Measurements from ENCODE around the gene OMA1. TPM values are rescaled to one million over a fixed set of nuclear protein-coding genes. Genes with fewer than 3 reads are reported as not detected.
A peak's percentile ranks its signal among the peaks of the same experiment; 100 is the strongest.

Gene OMA1
- total RNA-seq, 3 donors from 2014 or later (not counting 1 experiment from before 2014, with no cell fraction given), result 27.2 to 41.1 (median 31.2) TPM

- no peak overlapping the region for H3K27ac ChIP-seq (ENCODE audit: low read length)
- intact Hi-C loops (cut with micrococcal nuclease), result no loop called here
- Mint-ChIP-seq H3K27me3 (ENCODE audit: low read depth in 2 of 2) (no peaks in the 10 kb centered on the region), H3K9me3 (no peaks in the 10 kb centered on the region), H3K4me1 (no peaks in the 10 kb centered on the region), H3K4me3 (no peak overlapping the region), H3K27ac (no peak overlapping the region), H3K36me3 (peaks cover 20% of the 10 kb centered on the region)
- 26% methylated on average over 2 of the region's 3 CpGs for WGBS (ENCODE audit: insufficient coverage)
- TF ChIP-seq, protein P1, sequence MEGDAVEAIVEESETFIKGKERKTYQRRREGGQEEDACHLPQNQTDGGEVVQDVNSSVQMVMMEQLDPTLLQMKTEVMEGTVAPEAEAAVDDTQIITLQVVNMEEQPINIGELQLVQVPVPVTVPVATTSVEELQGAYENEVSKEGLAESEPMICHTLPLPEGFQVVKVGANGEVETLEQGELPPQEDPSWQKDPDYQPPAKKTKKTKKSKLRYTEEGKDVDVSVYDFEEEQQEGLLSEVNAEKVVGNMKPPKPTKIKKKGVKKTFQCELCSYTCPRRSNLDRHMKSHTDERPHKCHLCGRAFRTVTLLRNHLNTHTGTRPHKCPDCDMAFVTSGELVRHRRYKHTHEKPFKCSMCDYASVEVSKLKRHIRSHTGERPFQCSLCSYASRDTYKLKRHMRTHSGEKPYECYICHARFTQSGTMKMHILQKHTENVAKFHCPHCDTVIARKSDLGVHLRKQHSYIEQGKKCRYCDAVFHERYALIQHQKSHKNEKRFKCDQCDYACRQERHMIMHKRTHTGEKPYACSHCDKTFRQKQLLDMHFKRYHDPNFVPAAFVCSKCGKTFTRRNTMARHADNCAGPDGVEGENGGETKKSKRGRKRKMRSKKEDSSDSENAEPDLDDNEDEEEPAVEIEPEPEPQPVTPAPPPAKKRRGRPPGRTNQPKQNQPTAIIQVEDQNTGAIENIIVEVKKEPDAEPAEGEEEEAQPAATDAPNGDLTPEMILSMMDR (IDR thresholded peaks at IDR 0.05), result no peak
- H3K27me3 ChIP-seq (ENCODE audit: control insufficient read depth, insufficient read depth, low read length), result no peaks in the 10 kb centered on the region
- ATAC-seq, result no peak
- peaks cover 22% of the 10 kb centered on the region for H3K36me3 ChIP-seq (ENCODE audit: control insufficient read depth, insufficient read depth, low read length)
- DNase-seq, result no peak
- no peak overlapping the region for H3K4me3 ChIP-seq (ENCODE audit: low read length)
- no peaks in the 10 kb centered on the region for H3K9me3 ChIP-seq (ENCODE audit: control insufficient read depth, insufficient read depth, low read length)
- H3K4me1 ChIP-seq (ENCODE audit: control insufficient read depth, insufficient read depth, low read length), result no peaks in the 10 kb centered on the region
Observed at GRCh38 chr1:58524353-58524945, 22.1 kb downstream of the OMA1 start.

DNA sequence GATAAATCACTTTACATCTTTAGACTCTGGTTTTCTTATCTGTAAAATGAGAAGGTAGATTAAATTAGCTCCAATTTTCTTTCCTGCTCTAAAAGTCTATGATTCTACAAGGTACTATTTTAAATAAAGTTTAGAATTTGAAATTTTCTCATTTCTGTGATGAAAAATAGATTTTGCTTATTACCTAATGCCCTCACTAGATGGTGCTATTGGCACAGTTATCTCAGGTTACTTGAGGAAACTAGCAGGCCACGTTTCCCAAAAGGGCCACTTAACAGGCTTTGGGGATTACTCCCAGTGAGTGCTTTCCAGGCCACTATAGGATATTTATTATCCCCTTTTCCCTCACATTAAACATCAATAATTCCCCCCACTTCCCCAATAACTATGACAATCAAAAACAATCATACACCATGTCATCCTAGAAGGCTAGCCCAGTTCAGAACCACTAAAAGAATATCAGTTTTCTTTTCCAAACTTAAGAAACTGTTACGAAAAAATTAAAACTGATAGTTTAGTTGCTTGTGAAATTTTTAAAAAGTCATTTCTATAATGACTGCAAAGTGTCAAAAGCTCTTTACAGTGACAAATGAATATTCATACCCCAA, 30.6 kb downstream of the OMA1 start:
- DNase-seq (peak in 1 of 2 donors; percentile 84), ATAC-seq (peak; percentile 61 to 73 (median 70))
- Mint-ChIP-seq H3K4me1 (peaks cover 0 to 7% of the 10 kb centered on the region in 2 donors), H3K27ac (peak overlapping the region in 1 of 2 donors; percentile 79), H3K9me3 (peaks cover 0 to 2% of the 10 kb centered on the region in 2 donors), H3K36me3 (peaks cover 18% of the 10 kb centered on the region), H3K4me3 (no peak overlapping the region), H3K27me3 (ENCODE audit: low read depth in 2 of 2) (no peaks in the 10 kb centered on the region)
- Histone ChIP-seq H3K27ac (ENCODE audit: low read length) (no peak overlapping the region), H3K9me3 (ENCODE audit: control insufficient read depth, insufficient read depth, low read length) (no peaks in the 10 kb centered on the region), H3K4me3 (ENCODE audit: low read length) (no peak overlapping the region), H3K4me1 (ENCODE audit: control insufficient read depth, insufficient read depth, low read length) (no peaks in the 10 kb centered on the region), H3K27me3 (ENCODE audit: control insufficient read depth, insufficient read depth, low read length) (no peaks in the 10 kb centered on the region), H3K36me3 (ENCODE audit: control insufficient read depth, insufficient read depth, low read length) (peaks cover 9% of the 10 kb centered on the region)
- TF ChIP-seq, protein P1 (IDR thresholded peaks at IDR 0.05), result peak; percentile 83
- 16% methylated on average over 1 of the region's 2 CpGs for WGBS (ENCODE audit: insufficient coverage)
- intact Hi-C loops (cut with micrococcal nuclease), result loop anchor here (1.0 to 5.0 kb wide), 4 partner anchors 30 to 1241 kb away; partner anchors contain the start of gene OMA1

DNA sequence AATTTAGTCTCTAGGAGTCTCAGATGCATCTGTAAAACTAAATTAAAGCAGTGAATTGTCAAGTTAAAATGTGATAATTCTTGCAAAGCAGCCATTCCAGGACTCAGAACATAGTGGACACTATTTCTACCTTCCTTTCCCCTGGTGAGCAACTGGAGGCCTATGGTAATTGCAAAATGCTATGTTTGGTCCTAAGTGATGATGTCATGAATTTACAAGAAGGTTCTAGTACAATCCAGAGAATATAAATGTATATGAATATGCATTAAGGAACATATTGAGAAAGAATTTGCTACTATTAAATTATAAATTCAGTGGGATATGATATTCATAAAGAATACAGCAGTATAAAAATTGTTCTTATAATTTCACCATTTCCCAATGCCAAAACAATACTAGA, 32.6 kb downstream of the OMA1 start:
- Histone ChIP-seq H3K4me1 (ENCODE audit: control insufficient read depth, insufficient read depth, low read length) (no peaks in the 10 kb centered on the region), H3K4me3 (ENCODE audit: low read length) (no peak overlapping the region), H3K27me3 (ENCODE audit: control insufficient read depth, insufficient read depth, low read length) (no peaks in the 10 kb centered on the region), H3K36me3 (ENCODE audit: control insufficient read depth, insufficient read depth, low read length) (peaks cover 4% of the 10 kb centered on the region), H3K27ac (ENCODE audit: low read length) (no peak overlapping the region), H3K9me3 (ENCODE audit: control insufficient read depth, insufficient read depth, low read length) (no peaks in the 10 kb centered on the region)
- peaks cover 30% of the 10 kb centered on the region for H3K36me3 Mint-ChIP-seq
- H3K4me1 Mint-ChIP-seq, result peaks cover 0 to 8% of the 10 kb centered on the region in 2 donors
- no peak overlapping the region for H3K27ac Mint-ChIP-seq
- ATAC-seq (no peak), DNase-seq (no peak)
- no peaks in the 10 kb centered on the region for H3K27me3 Mint-ChIP-seq (ENCODE audit: low read depth in 2 of 2)
- intact Hi-C loops (cut with micrococcal nuclease), result no loop called here
- TF ChIP-seq, protein P1 (IDR thresholded peaks at IDR 0.05), result no peak
- H3K4me3 Mint-ChIP-seq, result no peak overlapping the region
- H3K9me3 Mint-ChIP-seq, result peaks cover 0 to 2% of the 10 kb centered on the region in 2 donors
